ENCODE measurements around the gene NBAS. TPM values are rescaled to one million over a fixed set of nuclear protein-coding genes. Genes with fewer than 3 reads are reported as not detected.

Gene NBAS
- total and polyA plus RNA-seq, 2 of the 13 experiments (the other 11 are each of a cell fraction or from before 2014, with no cell fraction given) = 33.6 to 58.7 TPM

DNA sequence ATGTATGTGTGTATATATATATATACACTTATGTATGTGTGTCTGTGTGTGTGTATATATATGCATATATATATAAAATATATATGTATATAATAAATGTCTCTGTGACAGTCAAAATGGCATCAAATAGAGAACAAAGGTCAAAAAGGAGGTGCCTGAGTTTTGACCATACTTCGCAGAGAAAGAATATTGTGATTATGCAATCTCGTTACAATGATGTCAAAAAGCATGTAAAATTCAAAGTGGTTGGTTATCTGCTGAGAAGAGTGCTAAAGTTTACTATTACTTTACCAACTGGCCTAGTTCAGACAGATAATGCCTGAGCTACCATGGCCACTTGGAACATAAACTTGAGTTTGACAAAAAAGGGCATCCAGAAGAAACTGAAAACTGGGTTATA, 375.0 kb downstream of the NBAS start:
- no peaks in the 10 kb centered on the region for H3K79me2 ChIP-seq (ENCODE audit: insufficient read depth, low read length)
- ChIA-PET POLR2A (no interaction called here), CTCF (ENCODE audit: low intra/inter-chr PET ratio, low total read pairs) (no interaction called here)
- H2AFZ ChIP-seq (ENCODE audit: low read length) = no peak overlapping the region
- no peaks in the 10 kb centered on the region for H4K20me1 ChIP-seq (ENCODE audit: insufficient read depth, low read length)
- H3K27ac ChIP-seq (ENCODE audit: extremely low read length, insufficient read depth, low read length) = no peak overlapping the region
- ATAC-seq = no peak
- no peak for FAIRE-seq
- no peak overlapping the region for H3K4me3 ChIP-seq (replicated peaks in 1 of 3; ENCODE audit: insufficient read depth in 1 of 3, low read depth in 2 of 3, low read length in 3 of 3)
- H3K9me3 ChIP-seq (ENCODE audit: low read length) = no peaks in the 10 kb centered on the region
- no peak overlapping the region for H3K4me2 ChIP-seq (ENCODE audit: low read depth, low read length)
- intact Hi-C loops (cut with micrococcal nuclease; ENCODE audit: unreplicated experiment) = no loop called here
- H3K27me3 ChIP-seq (ENCODE audit: control insufficient read depth in 1 of 2, insufficient read depth in 2 of 2, low read length in 2 of 2) = no peaks in the 10 kb centered on the region
- in situ Hi-C loops (cut with HindIII; ENCODE audit: extremely low pct_ligation_motif_present, low pct_unique_long_range_greater_than_20kb) = no loop called here
- no TSS peak for BruUV-seq (replicated peaks)
- WGBS (ENCODE audit: low lambda C conversion rate) = 98% methylated on average over 2 of the region's 2 CpGs
- peaks cover 2 to 22% of the 10 kb centered on the region in 2 experiments for H3K36me3 ChIP-seq (replicated peaks in 1 of 2; ENCODE audit: control insufficient read depth in 1 of 2, insufficient read depth in 2 of 2, low read length in 2 of 2)
- no peaks in the 10 kb centered on the region for H3K4me1 ChIP-seq (ENCODE audit: insufficient read depth, low read length)
- TF ChIP-seq, protein P1, sequence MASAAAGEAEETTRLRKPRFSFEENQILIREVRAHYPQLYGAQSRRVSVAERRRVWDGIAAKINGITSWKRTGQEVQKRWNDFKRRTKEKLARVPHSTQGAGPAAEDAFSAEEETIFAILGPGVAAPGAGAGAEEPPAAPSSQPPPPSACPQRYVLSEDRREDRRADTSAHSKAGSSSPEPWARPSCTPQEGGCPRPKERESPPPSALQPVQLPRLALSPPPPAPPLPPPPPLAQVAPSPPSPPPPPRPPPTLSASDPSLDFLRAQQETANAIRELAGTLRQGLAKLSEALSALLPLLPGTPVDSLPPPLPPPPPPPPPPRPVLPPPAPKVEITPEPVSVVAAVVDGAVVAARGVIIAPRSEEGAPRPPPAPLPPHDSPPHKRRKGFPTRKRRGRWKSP (CRISPR knock-in tag; IDR thresholded peaks at IDR 0.05) = no peak
- TF ChIP-seq CEBPB (IDR thresholded peaks at IDR 0.05; ENCODE audit: borderline replicate concordance, low read depth, low read length) = peak; percentile 61; the same call in 1 of the 2 replicates
- DNase-seq (ENCODE audit: low spot score) = no peak
- H3K9ac ChIP-seq (ENCODE audit: insufficient read depth, low read depth, low read length) = no peak overlapping the region

DNA sequence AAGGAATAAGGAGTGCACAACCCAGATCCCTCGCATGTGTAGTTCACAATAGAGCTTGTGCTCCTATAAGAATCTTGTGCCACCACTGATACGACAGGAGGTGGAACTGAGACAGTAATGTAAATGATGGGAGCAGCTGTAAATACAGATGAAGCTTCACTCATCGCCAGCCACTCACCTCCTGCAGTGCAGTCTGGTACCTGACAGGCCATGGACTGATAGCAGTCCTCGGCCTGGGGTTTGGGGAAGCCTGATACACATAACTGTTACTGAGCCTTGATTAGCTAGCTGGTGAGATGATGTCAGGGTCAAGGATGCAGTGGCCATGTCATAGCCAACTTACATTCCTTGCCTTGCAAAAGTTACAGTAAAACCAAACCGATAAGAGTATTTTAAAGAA, 376.6 kb downstream of the NBAS start:
- BruUV-seq (replicated peaks) = no TSS peak
- no peak for ATAC-seq
- ChIA-PET POLR2A (no interaction called here), CTCF (ENCODE audit: low intra/inter-chr PET ratio, low total read pairs) (no interaction called here)
- H3K4me2 ChIP-seq (ENCODE audit: low read depth, low read length) = no peak overlapping the region
- H3K9me3 ChIP-seq (ENCODE audit: low read length) = no peaks in the 10 kb centered on the region
- H2AFZ ChIP-seq (ENCODE audit: low read length) = no peak overlapping the region
- TF ChIP-seq PLRG1 (conservative IDR thresholded peaks at IDR 0.05) (no peak), SOX5 (CRISPR knock-in tag; IDR thresholded peaks at IDR 0.05; ENCODE audit: borderline replicate concordance) (no peak), ZSCAN21 (CRISPR knock-in tag; IDR thresholded peaks at IDR 0.05; ENCODE audit: borderline replicate concordance) (no peak), TGIF2 (CRISPR knock-in tag; IDR thresholded peaks at IDR 0.05) (no peak), ZNF331 (CRISPR knock-in tag; IDR thresholded peaks at IDR 0.05) (no peak), SIN3B (IDR thresholded peaks at IDR 0.05; ENCODE audit: low read length) (no peak)
- TF ChIP-seq, protein P2, sequence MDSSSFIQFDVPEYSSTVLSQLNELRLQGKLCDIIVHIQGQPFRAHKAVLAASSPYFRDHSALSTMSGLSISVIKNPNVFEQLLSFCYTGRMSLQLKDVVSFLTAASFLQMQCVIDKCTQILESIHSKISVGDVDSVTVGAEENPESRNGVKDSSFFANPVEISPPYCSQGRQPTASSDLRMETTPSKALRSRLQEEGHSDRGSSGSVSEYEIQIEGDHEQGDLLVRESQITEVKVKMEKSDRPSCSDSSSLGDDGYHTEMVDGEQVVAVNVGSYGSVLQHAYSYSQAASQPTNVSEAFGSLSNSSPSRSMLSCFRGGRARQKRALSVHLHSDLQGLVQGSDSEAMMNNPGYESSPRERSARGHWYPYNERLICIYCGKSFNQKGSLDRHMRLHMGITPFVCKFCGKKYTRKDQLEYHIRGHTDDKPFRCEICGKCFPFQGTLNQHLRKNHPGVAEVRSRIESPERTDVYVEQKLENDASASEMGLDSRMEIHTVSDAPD (CRISPR knock-in tag; IDR thresholded peaks at IDR 0.05) = no peak
- no peaks in the 10 kb centered on the region for H3K4me1 ChIP-seq (ENCODE audit: insufficient read depth, low read length)
- no peak overlapping the region for H3K27ac ChIP-seq (ENCODE audit: extremely low read length, insufficient read depth, low read length)
- no peak for DNase-seq (ENCODE audit: low spot score)
- no peaks in the 10 kb centered on the region for H4K20me1 ChIP-seq (ENCODE audit: insufficient read depth, low read length)
- 95% methylated on average over 5 of the region's 5 CpGs for WGBS (ENCODE audit: low lambda C conversion rate)
- H3K4me3 ChIP-seq (replicated peaks in 1 of 3; ENCODE audit: insufficient read depth in 1 of 3, low read depth in 2 of 3, low read length in 3 of 3) = no peak overlapping the region
- no peak overlapping the region for H3K9ac ChIP-seq (ENCODE audit: insufficient read depth, low read depth, low read length)
- no peaks in the 10 kb centered on the region for H3K79me2 ChIP-seq (ENCODE audit: insufficient read depth, low read length)
- FAIRE-seq = no peak
- in situ Hi-C loops (cut with HindIII; ENCODE audit: extremely low pct_ligation_motif_present, low pct_unique_long_range_greater_than_20kb) = no loop called here
- peaks cover 2 to 21% of the 10 kb centered on the region in 2 experiments for H3K36me3 ChIP-seq (replicated peaks in 1 of 2; ENCODE audit: control insufficient read depth in 1 of 2, insufficient read depth in 2 of 2, low read length in 2 of 2)
- H3K27me3 ChIP-seq (ENCODE audit: control insufficient read depth in 1 of 2, insufficient read depth in 2 of 2, low read length in 2 of 2) = no peaks in the 10 kb centered on the region
- intact Hi-C loops (cut with micrococcal nuclease; ENCODE audit: unreplicated experiment) = no loop called here

Data from HepG2 (cell line).